Astrocyte (in vitro differentiated cells and primary cell): ENCODE data around the gene TUBA3E. TPM values are rescaled to one million over a fixed set of nuclear protein-coding genes. Genes with fewer than 3 reads are reported as not detected.
"Not testable (repeated sequence)": the region's sequence is repeated elsewhere in the genome, so short reads cannot be mapped to it uniquely, and the experiment has no call there.

Source experiments
- DNase-seq: peaks from one replicate; pipeline ENCODE4 v3.0.0-alpha.2; 2010; ENCODE audit warnings: low read depth
- FAIRE-seq: peaks from 2 replicates; lab custom pipeline; 2011; peaks lifted over from hg19 to GRCh38; lab: Jason Lieb, UNC
- H2AFZ ChIP-seq: 2 replicates; pipeline ENCODE4 v1.6.0; 2012; ENCODE audit warnings: low read depth, low read length, inconsistent platforms
- H3K27ac ChIP-seq: 2 replicates; pipeline ENCODE4 v1.5.1; 2011; ENCODE audit warnings: low read depth, low read length, inconsistent platforms
- H3K27me3 ChIP-seq: 2 replicates; pipeline ENCODE4 v1.6.0; 2011; ENCODE audit warnings: low read length, inconsistent platforms; ENCODE audit not compliant: insufficient read depth
- H3K36me3 ChIP-seq: 2 replicates; pipeline ENCODE4 v1.5.1; 2011; ENCODE audit warnings: low read length, inconsistent platforms; ENCODE audit not compliant: insufficient read depth
- H3K4me1 ChIP-seq: 2 replicates; pipeline ENCODE4 v1.5.1; 2011; ENCODE audit warnings: low read length, inconsistent platforms; ENCODE audit not compliant: insufficient read depth
- H3K4me2 ChIP-seq: 2 replicates; pipeline ENCODE4 v1.6.0; 2012; ENCODE audit warnings: low read length, inconsistent platforms
- H3K4me3 ChIP-seq: 2 replicates; pipeline ENCODE4 v1.5.1; 2011; ENCODE audit warnings: low read depth, mild to moderate bottlenecking, low read length, inconsistent platforms; ENCODE audit not compliant: insufficient read depth
- H3K79me2 ChIP-seq: 2 replicates; pipeline ENCODE4 v1.6.0; 2012; ENCODE audit warnings: mild to moderate bottlenecking, low read length, inconsistent platforms; ENCODE audit not compliant: insufficient read depth
- H3K9ac ChIP-seq: 2 replicates; pipeline ENCODE4 v1.6.0; 2012; ENCODE audit warnings: mild to moderate bottlenecking, low read length, inconsistent platforms
- H3K9me3 ChIP-seq: 2 replicates; pipeline ENCODE4 v1.5.1; 2012; ENCODE audit warnings: low read depth, mild to moderate bottlenecking, low read length, inconsistent platforms; ENCODE audit not compliant: insufficient read depth
- H4K20me1 ChIP-seq: 2 replicates; pipeline ENCODE4 v1.6.0; 2012; ENCODE audit warnings: low read length, inconsistent platforms; ENCODE audit not compliant: insufficient read depth
- H3K27ac Mint-ChIP-seq: one replicate; pipeline ENCODE4 v1.8.0; 2021; ENCODE audit warnings: mild to moderate bottlenecking, mixed read lengths; ENCODE audit not compliant: unreplicated experiment
- H3K27me3 Mint-ChIP-seq: one replicate; pipeline ENCODE4 v1.8.0; 2021; ENCODE audit warnings: low read depth, mixed read lengths; ENCODE audit not compliant: unreplicated experiment
- H3K36me3 Mint-ChIP-seq: one replicate; pipeline ENCODE4 v1.8.0; 2021; ENCODE audit warnings: low read depth, mixed read lengths; ENCODE audit not compliant: unreplicated experiment
- H3K4me1 Mint-ChIP-seq: one replicate; pipeline ENCODE4 v1.8.0; 2021; ENCODE audit warnings: low read depth, mixed read lengths; ENCODE audit not compliant: unreplicated experiment
- H3K4me3 Mint-ChIP-seq: one replicate; pipeline ENCODE4 v1.8.0; 2021; ENCODE audit warnings: mild to moderate bottlenecking, moderate library complexity, mixed read lengths; ENCODE audit not compliant: unreplicated experiment
- H3K9me3 Mint-ChIP-seq: one replicate; pipeline ENCODE4 v1.8.0; 2021; ENCODE audit warnings: mild to moderate bottlenecking, mixed read lengths; ENCODE audit not compliant: unreplicated experiment
- CTCF ChIP-seq: IDR thresholded peaks from 2 replicates; pipeline ENCODE4 v1.5.1; 2011; ENCODE audit warnings: low read depth, mild to moderate bottlenecking, inconsistent platforms, low read length, moderate library complexity; ENCODE audit not compliant: insufficient read depth
- EZH2 ChIP-seq: IDR thresholded peaks from 2 replicates; pipeline ENCODE4 v1.6.1; 2012; ENCODE audit warnings: mild to moderate bottlenecking, low read length, inconsistent platforms; ENCODE audit not compliant: insufficient read depth
- total RNA-seq: library from RNA; stranded (reverse); gene quantifications from 2 replicates; pipeline ENCODE4 v1.2.1, GENCODE V29; 2021

Gene TUBA3E
- total RNA-seq, 1 donor from 2014 or later = not detected

- Histone ChIP-seq H3K27me3 (no peaks in the 10 kb centered on the region), H4K20me1 (no peaks in the 10 kb centered on the region), H3K4me3 (no peak overlapping the region), H3K36me3 (no peaks in the 10 kb centered on the region), H3K9me3 (no peaks in the 10 kb centered on the region), H3K79me2 (no peaks in the 10 kb centered on the region), H3K4me1 (no peaks in the 10 kb centered on the region), H3K27ac (no peak overlapping the region), H3K4me2 (no peak overlapping the region), H3K9ac (no peak overlapping the region), H2AFZ (no peak overlapping the region)
- Mint-ChIP-seq H3K27ac (no peak overlapping the region), H3K4me1 (peaks cover 2% of the 10 kb centered on the region), H3K9me3 (no peaks in the 10 kb centered on the region), H3K27me3 (no peaks in the 10 kb centered on the region), H3K4me3 (peak overlapping the region; percentile 8), H3K36me3 (peaks cover 5% of the 10 kb centered on the region)
- DNase-seq (no peak), FAIRE-seq (no peak)
- no peak for TF ChIP-seq CTCF
- TF ChIP-seq EZH2 = no peak
Measured at GRCh38 chr2:130156624-130157004, 41.6 kb downstream of the TUBA3E start.

DNA sequence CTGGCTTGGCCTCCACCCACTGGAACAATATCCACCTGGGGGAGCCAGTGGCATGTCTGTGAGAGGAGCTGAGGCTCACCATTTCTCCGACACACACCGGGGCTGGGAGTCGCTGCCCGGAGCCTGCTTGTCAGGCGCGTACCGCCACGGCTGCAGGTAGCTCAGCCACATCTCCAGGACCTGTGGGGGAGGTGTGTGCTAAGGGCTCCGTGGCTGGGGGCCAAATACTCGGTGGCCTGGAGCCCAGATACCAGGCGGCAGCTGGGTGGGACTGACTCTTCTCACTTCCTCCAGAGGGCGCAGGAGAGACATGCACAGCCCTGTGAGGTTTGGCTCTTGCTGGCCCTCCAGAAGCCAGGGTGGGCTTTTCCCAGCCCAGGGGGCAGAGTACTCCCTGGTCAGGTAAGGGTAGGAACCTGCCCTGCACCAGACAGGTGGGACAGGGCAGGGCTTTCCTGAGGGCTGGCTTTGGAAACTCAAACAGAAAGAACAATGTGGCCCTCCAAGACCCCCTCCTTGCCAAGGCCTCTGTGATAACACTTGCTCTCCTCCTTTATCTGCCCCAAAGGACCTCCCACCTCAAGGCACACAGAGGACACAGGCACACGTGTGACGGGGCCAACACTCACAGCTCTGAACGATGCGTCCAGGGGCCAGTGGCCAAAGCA, 42.1 kb downstream of the TUBA3E start:
- not testable (repeated sequence) for H3K4me3 Mint-ChIP-seq, H3K27ac ChIP-seq, H3K9me3 Mint-ChIP-seq, H3K4me1 Mint-ChIP-seq, FAIRE-seq, H3K4me2 ChIP-seq, H3K9me3 ChIP-seq, H3K27me3 ChIP-seq, H4K20me1 ChIP-seq, H2AFZ ChIP-seq, H3K4me1 ChIP-seq, H3K36me3 Mint-ChIP-seq, H3K27me3 Mint-ChIP-seq, H3K9ac ChIP-seq, H3K4me3 ChIP-seq, H3K79me2 ChIP-seq, H3K27ac Mint-ChIP-seq, H3K36me3 ChIP-seq
- TF ChIP-seq CTCF = peak; percentile 28
- DNase-seq = peak; percentile 20
